GM21723 (cell line): Measurements from ENCODE around the gene NXPE3.
A peak's percentile ranks its signal among the peaks of the same experiment; 100 is the strongest.
"Not testable (repeated sequence)": the region's sequence is repeated elsewhere in the genome, so short reads cannot be mapped to it uniquely, and the experiment has no call there.

ENCODE experiments used
- ATAC-seq: cut with Tn5 transposase; IDR thresholded peaks from one replicate; pipeline ENCODE4 v1.9.1; 2021; ENCODE audit warnings: mild to moderate bottlenecking, moderate library complexity; ENCODE audit not compliant: unreplicated experiment

Gene NXPE3

DNA sequence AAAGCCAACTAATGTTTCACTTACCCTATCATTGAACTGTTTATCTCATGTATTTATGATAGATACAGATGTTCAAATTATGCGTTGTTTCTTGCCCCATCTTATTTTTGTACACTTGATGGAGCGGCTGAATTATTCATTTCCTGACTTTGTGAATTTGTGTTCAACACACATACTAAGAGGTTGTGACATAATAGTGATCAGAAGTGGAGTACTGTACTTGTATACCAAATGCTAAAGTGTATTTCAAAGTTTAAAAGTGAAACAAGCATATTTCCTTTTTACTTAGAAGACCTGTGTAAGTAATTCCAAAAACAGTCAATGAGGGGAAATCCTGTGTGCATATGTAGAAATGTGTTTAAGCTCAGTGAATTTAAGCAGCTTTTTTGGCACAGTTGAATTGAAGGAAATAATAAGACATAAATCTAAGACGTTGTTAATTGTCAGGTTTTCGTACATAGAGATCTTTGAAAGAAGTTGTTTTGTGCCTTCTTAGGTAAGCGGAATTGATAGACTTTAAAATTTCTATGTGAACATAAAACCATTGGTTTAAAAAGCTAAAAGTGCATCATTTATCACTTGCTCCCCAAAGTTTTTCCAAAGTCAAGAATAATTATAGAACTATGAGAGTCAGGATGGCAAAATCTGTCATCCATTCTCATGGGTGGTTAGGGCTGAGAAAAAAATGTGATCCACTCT is 72.2 kb downstream of the NXPE3 start:
- no peak for ATAC-seq

DNA sequence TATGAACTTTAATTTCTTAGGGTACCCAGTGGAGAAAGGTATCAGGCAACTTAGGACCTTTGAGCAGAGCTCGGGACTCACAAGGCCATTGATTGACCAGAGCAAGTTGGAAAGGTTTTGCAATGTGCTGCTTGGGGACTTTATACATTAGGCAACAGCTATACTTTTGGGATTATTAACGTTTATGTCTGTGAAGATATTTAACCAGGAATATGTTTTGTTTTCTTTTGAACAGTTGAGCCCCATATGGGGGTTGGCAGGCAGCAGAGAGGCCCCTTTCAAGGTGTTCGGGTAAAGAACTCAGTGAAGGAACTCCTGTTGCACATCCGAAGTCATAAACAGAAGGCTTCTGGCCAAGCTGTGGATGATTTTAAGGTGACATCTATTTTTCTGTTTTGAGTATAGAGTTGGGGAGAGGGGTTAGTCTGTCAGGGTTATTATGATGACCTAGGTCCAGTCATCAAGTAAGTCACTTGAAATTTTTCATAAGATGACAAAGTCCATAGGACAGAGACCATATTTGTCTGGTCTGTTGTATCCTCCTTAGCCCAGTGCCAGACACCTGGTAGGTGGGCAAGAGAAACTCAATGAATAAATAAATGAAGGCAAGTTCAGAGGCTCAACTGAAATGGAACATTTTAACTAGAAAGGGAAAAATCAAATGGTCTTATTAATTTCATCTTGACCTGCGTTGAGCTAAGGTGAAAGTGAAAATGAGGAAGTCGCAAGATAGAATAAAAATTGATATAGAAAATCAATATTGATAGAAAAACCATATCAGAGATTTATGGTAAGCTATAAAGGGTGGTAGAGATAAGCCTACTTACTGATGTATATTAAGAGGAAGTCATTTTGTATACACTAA is 73.1 kb downstream of the NXPE3 start:
- ATAC-seq = no peak

DNA sequence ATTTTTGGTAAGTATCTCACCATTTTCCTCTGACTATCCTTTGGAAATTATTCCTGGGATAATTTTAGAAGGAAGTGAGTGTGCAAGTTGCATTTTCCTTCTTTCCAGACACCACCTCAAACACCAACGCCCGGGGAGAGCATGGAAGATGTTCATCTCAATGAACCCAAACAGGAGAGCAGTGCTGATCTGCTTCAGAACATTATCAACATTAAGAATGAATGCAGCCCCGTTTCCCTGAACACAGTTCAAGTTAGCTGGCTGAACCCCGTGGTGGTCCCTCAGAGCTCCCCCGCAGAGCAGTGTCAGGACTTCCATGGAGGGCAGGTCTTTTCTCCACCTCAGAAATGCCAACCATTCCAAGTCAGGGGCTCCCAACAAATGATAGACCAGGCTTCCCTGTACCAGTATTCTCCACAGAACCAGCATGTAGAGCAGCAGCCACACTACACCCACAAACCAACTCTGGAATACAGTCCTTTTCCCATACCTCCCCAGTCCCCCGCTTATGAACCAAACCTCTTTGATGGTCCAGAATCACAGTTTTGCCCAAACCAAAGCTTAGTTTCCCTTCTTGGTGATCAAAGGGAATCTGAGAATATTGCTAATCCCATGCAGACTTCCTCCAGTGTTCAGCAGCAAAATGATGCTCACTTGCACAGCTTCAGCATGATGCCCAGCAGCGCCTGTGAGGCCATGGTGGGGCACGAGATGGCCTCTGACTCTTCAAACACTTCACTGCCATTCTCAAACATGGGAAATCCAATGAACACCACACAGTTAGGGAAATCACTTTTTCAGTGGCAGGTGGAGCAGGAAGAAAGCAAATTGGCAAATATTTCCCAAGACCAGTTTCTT is 74.2 kb downstream of the NXPE3 start:
- ATAC-seq = no peak

DNA sequence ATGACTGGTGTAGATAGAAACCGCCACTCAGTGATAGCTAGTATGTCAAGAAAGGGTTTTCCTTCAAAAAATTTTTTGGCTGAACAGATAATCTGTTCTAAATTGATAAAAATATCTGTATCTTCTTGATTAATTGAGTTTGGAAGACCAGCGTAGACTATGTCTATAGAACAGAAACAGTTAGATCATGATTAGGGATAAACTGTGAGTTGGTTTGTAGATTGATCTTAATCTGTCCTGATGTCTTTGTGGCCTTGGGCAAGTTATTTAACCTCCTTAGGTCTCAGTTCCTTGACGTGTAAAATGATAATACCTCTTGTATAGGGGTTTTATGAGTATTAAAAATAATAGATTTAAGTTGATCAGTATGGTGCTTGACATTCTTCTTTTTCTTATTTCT is 75.0 kb downstream of the NXPE3 start:
- ATAC-seq = no peak

DNA sequence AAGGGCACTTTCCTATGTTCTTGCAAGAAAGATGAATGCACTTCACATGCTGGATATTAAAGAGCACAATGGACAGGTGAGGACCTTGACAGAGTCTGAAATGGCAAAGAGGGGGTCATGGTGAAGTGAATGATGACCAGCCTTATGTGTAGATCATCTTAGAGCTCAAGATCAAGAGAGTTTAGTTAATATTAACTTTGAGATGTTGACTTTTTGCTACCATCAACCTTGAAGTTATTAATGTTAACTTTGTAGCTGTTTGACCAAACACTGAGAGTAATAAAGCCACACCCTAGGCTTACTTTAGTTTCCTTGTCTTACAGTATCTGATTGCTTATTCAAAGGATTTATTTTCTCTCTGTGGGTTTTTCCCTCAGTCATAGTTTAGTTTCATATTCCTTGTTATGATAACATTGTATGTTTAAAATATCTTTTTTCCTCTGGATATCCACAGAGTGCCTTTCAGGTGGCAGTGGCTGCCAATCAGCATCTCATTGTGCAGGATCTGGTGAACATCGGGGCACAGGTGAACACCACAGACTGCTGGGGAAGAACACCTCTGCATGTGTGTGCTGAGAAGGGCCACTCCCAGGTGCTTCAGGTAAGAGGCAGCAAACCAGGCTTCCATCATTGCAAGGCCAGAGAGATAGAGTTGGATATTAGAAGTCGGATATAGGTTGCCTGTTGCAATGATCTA is 75.7 kb downstream of the NXPE3 start:
- no peak for ATAC-seq

DNA sequence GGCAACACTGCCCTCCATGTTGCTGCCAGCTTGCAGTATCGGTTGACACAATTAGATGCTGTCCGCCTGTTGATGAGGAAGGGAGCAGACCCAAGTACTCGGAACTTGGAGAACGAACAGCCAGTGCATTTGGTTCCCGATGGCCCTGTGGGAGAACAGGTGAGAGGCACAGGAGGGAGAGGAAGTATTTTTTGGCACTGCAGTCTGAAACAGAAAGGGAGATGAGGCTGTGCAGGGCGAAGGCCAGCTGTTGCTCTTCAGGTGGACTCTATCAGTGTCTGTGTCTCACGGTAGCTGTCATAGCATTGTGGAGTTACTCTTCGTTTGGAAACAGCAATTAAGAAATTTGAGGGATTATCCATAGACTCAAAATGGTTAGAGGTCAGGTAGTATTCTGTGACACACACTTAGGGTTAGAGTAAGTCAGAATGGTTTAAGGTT is 78.3 kb downstream of the NXPE3 start:
- no peak for ATAC-seq

DNA sequence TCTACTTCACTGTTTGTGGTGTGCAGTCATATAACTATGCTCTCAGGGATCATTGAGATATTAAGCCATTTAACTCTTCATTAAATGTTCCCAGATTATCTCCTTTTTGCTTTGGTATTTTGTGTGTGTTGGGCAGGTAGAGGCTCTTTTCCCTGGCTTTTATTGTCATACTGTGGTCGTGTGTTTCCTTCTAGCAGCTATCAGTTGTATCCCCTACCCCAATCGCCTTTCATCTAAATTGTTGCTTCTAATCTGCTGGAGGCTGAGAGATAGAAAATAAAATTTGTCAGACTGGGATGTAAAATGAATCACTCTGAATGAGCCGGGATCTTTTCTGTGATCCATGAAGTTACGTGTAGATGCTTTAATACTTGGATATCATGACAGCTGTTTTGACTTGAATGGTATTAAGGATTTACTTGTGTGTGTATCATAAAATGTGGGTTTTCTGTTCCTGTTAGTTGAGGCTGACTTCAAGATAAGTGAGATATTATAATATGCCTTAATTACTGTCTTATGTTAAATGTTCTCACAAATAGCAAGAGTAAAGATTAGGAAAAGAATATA is 79.5 kb downstream of the NXPE3 start:
- ATAC-seq = no peak

DNA sequence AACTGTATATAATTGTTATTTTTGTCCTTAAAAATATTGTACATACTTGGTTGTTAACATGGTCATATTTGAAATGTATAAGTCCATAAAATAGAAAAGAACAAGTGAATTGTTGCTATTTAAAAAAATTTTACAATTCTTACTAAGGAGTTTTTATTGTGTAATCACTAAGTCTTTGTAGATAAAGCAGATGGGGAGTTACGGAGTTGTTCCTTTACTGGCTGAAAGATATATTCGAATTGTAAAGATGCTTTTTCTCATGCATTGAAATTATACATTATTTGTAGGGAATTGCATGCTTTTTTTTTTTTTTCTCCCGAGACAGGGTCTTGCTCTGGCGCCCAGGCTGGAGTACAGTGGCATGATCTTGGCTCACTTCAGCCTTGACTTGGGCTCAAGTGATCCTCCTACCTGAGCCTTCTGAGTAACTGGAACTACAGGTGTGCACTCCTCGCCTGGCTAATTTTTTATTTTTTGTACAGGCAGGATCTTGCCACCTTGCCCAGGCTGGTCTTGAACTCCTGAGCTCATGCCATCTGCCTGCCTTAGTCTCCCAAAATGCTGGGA is 81.0 kb downstream of the NXPE3 start:
- no peak for ATAC-seq

DNA sequence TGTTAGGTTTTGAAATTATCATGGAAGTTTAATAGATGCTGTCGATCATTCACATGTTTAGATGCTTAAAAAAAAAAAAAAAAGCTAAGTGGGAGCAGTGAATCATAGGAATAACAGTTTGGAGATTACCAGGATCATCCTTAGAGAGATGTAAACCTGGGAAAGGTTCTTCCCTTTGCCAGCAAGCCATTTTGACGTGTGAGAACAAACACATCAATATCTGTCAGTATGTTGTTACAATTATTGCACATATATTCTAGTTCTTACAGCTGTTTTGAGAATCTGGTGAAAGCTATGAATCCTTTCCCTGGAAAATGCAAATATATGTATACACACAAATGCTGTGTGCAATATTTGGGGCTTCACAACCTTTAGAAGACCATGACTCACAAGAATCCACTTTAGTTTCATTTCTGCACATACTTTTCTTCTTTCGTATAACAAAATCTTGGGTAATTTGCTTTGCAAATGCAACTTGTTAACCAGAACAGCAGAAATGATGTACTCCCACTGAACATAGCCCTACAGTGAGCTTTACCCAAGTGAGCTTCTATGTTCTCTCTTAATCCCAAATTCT is 82.3 kb downstream of the NXPE3 start:
- ATAC-seq = peak; percentile 58

DNA sequence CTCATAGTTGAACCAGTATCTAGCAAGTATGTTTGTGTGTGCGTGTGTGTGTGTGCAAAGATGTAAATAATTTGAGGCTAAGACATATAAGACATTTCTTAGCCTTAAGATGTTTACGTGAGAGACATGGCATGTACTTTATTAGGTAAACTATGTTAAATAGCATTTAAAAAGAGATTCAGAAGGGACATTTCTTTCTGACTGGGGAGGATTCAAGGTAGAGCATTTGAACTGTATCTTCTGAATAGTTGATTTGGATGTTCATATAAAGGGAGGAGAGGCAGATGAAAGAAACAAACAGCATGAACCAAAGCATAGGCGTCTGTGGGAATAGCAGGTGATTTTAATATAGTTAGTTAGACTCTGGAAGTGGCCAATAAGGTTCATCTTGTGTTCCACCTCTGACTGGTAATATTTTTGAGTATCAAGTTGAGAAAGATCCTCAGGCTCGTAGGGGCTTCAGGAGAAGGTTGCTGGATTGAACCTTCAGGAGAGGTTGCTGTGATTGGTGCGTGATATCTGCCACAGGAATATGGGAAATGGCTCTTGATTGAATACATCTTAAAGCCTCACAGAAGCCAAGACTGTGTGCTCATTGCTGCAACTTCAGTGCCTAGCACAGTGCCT is 82.9 kb downstream of the NXPE3 start:
- ATAC-seq = no peak

DNA sequence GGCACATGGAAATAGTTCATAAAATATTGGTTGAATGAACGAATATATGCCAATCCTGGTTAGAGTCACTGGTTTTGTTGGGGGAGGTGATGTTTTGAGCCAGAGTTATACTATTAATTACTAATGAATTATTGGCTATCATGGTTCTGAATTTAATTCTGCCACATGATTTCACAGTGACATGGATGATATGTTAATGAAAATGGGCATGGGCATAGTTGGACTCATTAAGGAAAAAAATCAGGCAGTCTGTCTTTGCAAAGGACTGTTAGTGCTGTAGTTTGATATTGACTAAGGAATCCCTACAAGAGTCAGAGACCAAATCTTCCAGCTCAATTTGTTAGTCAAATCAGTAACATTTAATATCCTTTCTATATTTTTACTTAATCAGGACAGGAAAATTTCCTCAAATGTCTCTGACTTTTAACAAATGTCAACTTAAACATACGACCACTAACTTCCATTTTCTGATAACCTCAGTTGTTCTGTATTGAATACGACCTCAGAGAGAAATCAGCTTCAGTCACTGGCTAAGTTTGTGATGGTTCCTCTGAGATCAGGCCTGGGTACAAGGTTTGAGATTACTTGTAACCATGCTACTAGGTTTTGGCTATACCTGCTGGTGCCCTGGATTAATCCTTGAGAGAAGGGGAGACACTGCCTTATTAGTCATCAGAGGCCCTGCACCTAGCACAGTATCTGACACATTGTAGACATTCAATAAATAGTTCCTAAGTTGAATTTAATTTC is 83.6 kb downstream of the NXPE3 start:
- ATAC-seq = no peak

DNA sequence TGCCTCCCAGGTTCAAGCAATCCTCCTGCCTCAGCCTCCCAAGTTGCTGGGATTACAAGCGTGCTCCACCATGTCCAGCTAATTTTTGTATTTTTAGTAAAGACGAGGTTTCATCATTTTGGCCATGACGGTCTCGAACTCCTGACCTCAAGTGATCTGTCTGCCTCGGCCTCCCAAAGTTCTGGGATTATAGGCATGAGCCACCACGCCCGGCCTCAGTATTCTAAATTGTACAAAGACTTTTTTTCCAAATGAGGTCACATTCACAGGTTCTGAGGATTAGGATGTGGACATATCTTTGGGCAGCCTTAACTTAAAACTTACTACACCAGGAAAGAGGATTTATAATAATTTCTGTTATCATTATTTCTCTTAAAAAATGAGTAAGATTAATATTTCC is 85.9 kb downstream of the NXPE3 start:
- not testable (repeated sequence) for ATAC-seq

DNA sequence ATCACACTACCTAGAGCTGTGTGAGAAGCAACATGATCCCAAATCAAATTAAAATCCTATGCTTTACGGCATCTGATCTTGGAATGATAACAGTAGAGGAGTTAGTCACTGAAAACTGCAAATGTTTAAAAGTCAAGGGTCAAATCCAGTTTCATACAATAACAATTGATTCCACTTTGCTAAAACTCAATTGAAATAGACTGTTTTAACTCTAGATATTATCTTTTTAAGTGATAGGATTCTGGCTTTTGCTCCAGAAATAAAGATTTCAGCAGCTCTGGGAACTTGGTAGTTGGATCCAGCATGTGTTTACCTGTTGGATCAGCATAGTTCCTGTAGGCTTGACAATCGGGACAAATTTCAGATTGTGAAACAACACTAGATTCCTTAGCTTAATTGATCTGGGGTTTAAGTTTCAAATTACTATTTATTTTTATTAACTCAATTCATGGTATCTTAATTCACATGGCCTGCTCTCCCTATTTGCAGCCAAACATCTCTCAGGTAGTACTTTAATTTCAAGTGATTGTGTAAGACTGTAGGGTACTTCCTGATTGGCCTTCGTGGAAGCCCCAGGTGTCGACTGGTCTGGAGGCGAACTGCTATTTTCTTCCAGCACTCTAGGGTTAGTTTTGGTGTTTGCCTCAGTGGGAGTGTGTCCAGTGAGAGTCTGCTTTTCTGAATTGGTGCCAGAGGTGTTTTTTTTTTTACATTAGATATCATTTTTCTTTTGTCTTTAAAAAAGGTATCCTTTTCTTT is 86.9 kb downstream of the NXPE3 start:
- no peak for ATAC-seq

DNA sequence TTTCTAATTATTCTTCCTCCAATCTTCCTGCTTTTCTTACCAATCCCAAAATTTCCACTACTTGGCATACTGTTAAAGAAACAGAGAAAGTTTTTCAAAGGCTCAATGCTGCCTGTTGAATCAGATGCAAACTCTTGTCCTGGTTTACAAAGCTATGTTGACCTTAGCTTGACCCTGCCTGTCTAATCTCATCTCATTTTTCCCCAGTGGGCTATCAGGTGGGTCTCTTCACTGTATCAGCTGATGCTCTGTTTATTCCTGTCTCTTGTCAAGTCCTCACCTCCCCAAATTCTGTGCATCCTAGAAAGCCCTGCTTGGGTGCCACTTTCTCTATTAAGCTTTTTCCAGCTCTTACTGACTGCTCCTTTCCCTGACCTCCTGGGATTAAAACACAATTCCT is 88.5 kb downstream of the NXPE3 start:
- ATAC-seq = no peak

DNA sequence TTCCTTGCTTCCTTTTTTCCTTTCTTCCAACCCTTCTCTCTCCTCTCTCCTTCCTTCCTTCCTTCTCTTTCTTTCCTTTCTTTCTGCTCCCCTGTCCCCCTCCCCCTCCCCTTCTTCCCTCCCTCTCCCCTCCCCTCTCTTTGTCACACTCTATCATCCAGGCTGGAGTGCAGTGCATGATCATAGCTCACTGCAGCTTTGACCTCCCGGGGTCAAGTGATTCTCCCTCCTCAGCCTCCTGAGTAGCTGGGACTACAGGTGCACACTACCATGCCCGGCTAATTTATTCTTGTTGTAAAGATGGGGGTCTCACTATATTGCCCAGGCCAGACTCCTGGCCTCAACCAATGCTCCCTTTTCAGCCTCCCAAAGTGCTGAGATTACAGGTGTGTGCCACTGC is 89.0 kb downstream of the NXPE3 start:
- ATAC-seq = no peak

DNA sequence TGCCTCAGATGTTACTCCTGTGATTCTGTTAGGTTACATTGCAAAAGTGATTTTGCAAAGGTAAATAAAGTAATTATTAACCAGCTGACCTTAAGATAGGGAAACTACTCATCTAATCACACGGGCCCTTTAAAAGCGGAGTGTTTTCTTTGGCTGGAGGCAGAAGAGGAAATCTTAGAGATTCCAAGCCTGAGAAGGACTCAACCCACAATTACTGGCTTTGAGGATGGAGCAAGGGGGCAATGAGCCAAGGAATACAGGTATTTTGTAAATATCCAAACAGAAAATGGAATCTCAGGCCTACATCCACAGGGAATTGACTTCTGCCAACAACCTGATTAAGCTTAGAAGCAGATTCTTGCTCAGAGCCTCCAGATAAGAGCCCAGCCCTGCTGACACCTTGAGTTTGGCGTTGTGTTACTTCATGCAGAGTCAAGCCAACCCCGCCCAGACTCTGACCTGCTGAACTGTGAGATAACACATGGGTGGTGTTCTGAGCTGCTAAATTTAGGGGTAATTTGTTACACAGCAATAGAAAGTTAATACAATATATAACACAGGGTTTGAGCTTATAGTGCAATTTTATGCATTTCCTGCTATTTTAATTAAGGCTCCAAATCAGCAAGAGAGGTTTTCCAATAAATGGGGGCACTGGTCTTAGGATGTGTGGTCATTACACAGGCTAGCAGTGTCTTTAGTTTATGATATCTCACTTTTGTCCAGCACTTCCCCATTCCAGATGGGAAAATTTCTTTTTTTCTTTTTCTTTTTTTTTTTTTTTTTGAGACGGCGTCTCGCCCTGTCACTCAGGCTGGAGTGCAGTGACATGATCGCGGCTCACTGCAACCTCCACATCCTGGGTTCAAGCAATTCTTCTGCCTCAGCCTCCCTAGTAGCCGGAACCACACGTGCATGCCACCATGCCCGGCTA is 89.8 kb downstream of the NXPE3 start:
- no peak for ATAC-seq

DNA sequence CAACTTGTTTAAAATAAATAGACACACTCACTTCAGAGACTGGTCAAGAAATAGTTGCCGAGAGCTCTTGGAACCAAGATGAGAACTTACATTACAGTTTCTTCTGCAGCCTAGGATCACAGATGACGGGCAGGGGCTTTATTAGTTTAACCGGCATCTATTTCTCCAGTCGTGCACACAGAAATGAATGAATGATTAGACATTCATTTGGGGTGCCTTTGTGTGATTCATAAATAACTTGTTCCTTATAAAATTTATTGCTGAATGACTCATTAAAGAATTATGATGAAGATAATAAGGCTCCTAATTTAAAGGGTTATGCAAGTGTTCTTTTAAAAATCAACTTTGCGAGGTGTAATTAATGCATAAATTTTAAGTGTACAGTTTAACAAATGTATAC is 91.1 kb downstream of the NXPE3 start:
- no peak for ATAC-seq
